ENCODE results near the gene MAP4K3.

MAP4K3 gene

GRCh38 chr2:39436592-39437521 is at the start of gene MAP4K3:
Gene MAP4K3 (minus strand): TSS chr2:39437285. CDS start chr2:39436987, 298 bp downstream.
- peak; percentile 97 for DNase-seq (ENCODE audit: low read depth, low spot score)

DNA sequence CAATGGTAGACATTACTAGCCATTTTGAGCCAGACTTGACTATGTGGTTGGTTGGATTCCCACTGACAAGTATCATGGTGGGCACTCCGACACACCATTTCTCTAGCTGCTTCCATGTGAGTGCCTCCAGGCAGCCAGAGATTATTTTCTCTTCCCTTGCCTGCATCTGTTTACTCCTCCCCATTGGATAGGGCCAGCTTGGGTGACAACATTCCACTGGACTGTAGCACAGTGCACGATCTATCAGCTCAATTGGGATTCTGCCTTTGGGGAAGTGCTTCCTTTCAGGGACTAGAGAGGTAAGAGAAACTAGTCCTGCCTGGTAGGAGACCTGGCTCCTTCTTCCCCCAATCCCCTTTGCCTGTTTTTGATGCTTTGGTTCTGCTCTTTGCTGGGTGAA is 49.0 kb upstream of the MAP4K3 start:
- peak; percentile 67 for DNase-seq (ENCODE audit: low read depth, low spot score)

GRCh38 chr2:39484620-39485495 is 47.8 kb upstream of the MAP4K3 start:
- DNase-seq (ENCODE audit: low read depth, low spot score): no peak

DNA sequence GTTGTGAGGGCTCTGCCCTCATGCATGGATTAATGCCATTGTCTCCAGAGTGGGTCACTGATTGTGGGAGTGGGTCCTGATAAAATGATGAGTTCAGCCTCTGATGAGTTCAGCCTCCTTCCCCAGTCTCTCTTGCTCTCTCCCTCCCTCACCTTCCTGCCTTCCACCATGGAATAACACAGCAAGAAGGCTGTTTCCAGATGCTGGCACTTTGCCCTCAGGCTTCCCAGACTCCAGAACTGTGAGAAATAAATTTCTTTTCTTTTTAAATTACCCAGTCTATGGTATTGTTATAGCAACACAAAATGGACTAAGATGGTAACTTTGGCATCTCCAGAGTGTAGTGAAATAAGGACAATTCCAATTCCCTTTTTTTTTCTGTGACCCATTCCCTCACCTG is 47.1 kb upstream of the MAP4K3 start:
- no peak for DNase-seq (ENCODE audit: low read depth, low spot score)

GRCh38 chr2:39483534-39483933 is 46.4 kb upstream of the MAP4K3 start:
- DNase-seq (ENCODE audit: low read depth, low spot score): no peak

- no peak for DNase-seq (ENCODE audit: low read depth, low spot score)
Measured at GRCh38 chr2:39481611-39482010, 44.5 kb upstream of the MAP4K3 start.

DNA sequence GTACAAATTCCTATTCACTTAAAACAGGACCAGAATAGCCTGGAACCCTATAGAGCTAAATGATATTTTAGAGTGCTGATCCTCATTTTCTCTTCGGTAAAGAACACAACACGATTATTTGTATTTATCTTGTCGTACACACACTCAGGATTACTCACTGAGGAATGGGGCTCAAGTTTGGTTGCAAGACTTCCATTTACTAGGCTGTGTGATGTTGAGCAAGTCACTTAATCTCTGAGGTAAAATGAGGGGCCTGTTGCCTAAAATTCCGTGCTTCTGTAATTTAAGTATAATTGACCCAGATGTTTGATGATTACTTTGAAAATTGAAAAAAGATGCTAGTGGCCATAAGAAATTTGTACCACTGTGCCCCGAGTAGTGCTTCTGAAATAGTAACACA is 42.6 kb upstream of the MAP4K3 start:
- DNase-seq (ENCODE audit: low read depth, low spot score): no peak

DNA sequence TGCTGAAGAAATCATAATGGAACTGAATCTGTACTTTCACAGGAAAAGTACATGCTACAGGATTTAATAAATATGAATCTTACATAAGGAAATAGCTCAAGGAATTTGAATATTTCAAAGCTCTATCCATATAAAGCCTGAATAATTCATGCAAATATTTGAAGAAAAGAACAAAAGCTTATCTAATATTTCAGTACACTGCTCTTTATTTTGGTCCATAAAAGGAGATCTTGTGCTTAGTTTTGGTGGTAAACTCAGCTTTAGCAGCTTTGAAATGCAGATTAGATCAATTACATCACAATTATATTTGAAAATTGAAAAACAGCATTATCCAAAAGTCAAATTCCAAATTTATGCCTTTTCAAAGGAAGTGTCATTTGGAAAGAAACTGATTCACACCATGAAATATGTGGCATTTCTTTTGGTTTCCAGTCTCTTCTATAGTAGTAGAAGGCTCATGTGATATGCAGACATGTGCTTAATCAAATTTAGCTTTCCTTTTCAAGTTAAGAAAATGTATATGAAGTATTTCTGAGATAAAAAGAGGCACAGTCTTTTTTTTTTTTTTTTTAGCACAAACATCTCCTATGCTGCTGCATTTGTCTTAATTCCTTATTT is 42.1 kb upstream of the MAP4K3 start:
- no peak for DNase-seq (ENCODE audit: low read depth, low spot score)

DNA sequence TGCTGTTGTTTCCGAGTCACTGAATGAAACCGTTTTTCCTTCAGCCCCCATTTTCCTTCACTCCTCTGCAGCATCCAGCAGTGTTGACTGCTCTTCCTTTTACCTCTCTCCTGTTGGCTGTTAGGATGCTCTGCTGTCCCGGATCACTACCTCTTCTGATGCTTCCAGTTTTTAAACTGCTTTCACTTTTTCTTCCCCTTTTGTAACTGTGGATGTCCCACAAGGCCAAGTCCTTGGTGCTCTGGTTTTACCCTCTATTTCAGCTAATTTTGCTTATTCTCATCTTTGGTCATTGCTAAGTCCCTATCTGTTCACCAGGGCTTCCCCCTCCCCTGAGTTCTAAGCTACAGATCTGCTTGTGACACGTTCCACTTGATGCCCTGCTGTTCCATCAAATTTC is 39.4 kb upstream of the MAP4K3 start:
- no peak for DNase-seq (ENCODE audit: low read depth, low spot score)

DNA sequence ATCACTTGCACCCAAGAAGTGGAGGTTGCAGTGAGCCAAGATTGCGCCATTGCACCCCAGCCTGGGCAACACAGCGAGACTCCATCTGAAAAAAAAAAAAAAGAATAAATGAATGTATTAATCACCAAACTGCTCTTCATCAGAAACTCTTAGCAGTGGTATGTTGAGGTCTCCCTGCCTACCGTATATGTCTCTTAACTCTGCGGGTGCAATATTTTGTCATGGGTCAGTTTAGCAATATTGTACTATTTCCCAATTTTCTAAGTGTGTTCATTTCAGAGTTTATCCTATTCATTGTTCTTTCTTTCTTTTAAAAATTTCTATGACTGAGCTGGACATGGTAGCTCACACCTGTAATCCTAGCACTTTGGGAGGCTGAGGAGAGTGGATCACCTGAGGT is 37.9 kb upstream of the MAP4K3 start:
- DNase-seq (ENCODE audit: low read depth, low spot score): no peak

GRCh38 chr2:39470580-39470979 is 33.5 kb upstream of the MAP4K3 start:
- DNase-seq (ENCODE audit: low read depth, low spot score): no peak

DNA sequence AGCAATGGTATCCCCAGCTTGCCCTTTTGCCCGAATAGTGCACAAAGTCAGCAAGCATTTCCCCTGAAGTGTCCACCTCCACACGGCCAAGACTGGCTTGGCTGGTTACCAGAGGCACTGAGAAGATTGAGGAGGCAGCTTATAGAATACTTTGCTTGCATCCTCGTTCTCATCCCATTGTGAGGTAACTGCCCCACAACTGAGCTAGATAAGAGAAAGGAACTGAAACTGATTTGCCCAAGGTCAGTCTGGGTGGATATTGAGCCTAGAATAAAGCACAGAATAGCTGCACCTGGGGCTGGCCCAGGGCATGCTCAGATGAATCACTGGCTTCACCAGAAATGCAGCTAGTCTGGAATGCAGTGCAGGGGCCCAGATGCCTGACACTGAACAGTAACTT is 32.7 kb upstream of the MAP4K3 start:
- DNase-seq (ENCODE audit: low read depth, low spot score): peak; percentile 66

GRCh38 chr2:39468579-39469451 is 31.7 kb upstream of the MAP4K3 start:
- DNase-seq (ENCODE audit: low read depth, low spot score): no peak

DNA sequence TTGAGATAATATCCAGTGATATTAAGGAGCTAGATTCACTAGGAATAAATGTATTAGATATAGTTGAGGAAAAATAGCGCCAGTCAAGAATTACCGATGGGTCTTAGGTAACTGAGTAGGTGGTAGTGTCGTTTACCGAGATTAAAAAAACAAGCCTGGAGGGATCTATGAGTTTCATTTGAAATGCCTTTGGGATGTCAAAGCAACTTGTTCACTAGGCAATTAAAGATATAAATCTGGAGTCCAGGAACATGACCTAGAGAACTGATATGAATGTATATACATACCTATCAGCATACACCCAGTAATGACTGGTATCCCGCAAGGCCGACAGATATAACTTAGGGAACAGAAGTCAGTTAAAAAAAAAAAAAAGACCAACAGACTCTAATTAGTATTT is 29.2 kb upstream of the MAP4K3 start:
- DNase-seq (ENCODE audit: low read depth, low spot score): no peak

GRCh38 chr2:39464864-39465263 is 27.8 kb upstream of the MAP4K3 start:
- DNase-seq (ENCODE audit: low read depth, low spot score): no peak

DNA sequence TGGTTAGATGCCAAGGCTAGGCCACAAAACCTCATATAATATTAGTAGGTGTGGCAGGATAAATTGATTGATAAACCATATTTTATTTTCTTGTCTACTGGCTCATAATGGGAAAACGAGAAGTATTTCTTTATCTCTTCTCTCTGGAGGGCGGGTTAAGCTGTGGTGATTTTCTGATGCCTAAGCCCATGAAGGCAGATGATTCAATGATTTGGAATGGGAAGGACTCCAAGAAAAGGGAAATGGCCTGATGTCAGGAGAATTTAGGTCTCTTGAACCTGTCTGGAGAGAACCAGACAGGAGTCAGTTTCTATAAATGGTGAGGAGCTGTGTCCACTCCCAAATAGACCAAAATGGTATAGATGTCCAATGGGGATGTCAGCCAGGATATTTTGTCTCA is 18.7 kb upstream of the MAP4K3 start:
- no peak for DNase-seq (ENCODE audit: low read depth, low spot score)

DNA sequence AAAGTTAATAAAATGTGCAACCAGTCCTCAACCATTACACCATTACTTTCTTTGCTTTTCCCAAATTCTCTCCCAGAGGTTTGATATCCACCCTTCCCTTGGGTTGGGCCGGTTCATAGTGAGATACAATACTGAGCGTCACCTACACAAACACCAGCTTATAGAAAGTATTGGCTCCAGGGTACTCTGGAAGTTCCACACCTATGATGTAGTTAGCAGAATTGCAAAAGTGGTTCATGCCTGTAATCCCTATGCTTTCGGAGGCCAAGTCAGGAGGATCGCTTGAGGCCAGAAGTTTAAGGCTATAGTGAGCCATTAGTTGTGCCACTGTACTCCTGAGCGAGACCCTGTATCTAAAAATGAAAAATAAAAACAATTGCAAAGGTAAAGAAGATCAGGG is 15.3 kb upstream of the MAP4K3 start:
- DNase-seq (ENCODE audit: low read depth, low spot score): no peak

DNA sequence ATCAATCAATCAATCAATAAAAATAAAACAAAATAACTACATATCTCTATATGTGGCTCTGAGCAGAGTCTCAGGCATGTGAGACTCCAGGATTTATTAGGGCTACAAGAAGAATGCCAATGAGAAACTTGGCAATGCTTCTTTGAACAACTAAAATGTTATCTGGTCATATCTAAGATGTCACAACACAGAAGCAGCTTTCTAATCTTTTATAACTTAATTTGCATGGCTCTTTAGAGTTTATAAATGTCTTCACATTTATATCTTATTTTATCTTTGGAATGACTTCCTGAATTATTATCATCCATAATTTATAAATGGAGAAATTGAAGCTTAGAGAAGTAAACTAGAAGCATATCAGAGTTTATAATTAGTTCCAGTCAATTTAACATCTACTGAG is 14.9 kb upstream of the MAP4K3 start:
- DNase-seq (ENCODE audit: low read depth, low spot score): no peak

GRCh38 chr2:39448169-39448502 is 11.1 kb upstream of the MAP4K3 start:
- no peak for DNase-seq (ENCODE audit: low read depth, low spot score)

GRCh38 chr2:39447266-39448168 is 10.4 kb upstream of the MAP4K3 start:
- DNase-seq (ENCODE audit: low read depth, low spot score): no peak

All from ELF-1 (cell line).